Stimulated activated CD4-positive, alpha-beta T cell treated with anti-CD3 and anti-CD28 coated beads, Interleukin-15, amount 100 ng/mL, for 24 hours (primary cell): ENCODE data around the gene BICC1.

Experiments used
- DNase-seq: peaks from one replicate; pipeline ENCODE4 v3.0.0-alpha.2; 2020

Gene BICC1

GRCh38 chr10:58796242-58796641, 283.6 kb downstream of the BICC1 start:
- no peak for DNase-seq

DNA sequence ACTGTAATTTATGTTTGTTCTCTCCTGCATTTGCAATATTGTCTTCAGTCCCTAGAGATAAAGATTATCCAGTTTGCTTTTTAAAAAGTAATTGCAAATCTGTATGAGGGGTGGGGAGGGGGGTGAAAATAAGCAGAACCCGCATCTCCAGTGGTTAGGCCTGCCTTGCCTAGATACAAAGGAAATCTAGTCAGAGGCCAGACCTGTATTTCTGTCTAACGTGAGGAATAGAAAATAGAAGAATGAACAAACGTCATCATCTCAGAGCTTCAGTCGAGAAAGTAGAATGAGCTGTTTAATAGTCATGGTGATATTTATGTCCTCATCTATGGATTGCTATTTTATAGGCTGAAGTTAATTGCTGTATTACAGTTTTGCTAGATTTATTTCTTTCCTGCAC, 284.2 kb downstream of the BICC1 start:
- DNase-seq = no peak

GRCh38 chr10:58797356-58797755, 284.7 kb downstream of the BICC1 start:
- no peak for DNase-seq

- no peak for DNase-seq
Measured at GRCh38 chr10:58802047-58802446, 289.4 kb downstream of the BICC1 start.

DNA sequence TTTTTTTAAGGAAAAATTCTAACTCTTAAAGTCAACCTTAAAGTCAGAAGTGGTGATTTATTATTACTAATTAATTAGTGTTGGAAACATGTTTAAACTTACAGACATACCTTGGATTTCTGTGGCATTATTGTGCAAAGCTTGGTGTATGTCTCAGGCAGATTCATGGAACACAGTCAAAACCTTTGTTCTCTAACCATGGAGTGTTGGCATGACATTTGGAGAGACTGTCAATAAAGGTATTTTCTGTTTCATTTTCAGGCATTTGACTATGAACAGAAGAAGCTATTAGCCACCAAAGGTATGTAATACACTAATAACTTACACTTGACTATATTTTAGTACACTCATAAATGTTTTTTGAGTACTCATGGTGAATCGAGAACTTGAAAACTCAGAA, 293.7 kb downstream of the BICC1 start:
- no peak for DNase-seq

- DNase-seq = no peak
Measured at GRCh38 chr10:58806970-58807628, 294.4 kb downstream of the BICC1 start.

DNA sequence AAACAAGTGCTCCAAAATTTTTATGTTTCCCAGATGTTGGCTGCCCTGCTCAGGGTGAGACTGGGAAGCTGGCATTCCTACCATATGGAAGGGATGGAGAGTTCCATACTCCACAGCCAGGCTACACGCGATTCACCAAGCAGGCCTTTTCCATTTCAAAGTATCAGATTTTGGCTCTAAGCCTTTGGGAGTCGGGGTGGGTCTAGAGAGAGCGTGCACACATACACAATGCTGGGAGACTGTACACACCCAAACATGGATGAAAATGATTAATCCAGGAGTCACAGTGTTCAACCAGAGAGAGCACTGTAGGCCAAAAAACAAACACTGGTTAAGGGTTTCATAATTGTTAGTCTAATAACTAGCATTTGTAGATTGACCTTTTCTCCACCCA, 295.0 kb downstream of the BICC1 start:
- DNase-seq = no peak

DNA sequence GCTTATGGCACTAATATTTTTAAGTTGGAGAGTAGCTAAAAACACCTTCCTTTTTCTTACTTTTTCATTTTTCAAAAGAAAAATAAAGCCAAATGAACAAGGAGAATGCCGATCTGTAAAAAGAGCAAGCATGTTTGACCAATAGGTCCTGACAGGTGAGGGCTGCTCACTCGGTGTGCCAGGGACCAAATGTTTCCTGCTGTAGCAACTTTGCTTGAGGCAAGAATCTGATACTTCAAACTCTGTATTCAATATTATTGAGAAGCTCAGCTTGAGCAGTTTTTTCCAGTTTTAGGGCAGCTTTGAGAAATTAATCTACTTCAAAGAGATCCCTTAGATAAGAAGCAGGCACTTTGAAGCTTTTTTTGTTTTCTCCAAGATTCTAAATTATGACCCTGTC, 298.1 kb downstream of the BICC1 start:
- DNase-seq = no peak

DNA sequence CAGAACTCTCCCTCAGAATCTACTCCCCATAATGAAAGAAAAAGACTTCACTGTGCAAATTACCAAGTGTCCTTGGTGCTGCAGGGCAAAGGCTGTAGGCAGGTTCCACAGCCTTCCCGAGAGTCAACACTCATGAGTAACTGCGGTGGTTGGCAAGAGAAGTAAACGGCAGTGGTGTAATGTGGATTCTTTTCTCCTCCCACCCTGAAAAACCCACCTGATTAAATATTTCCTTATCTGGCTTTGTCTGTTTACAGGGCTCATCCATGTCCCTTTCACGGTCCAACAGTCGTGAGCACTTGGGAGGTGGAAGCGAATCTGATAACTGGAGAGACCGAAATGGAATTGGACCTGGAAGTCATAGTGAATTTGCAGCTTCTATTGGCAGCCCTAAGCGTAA, 300.9 kb downstream of the BICC1 start:
- no peak for DNase-seq

DNA sequence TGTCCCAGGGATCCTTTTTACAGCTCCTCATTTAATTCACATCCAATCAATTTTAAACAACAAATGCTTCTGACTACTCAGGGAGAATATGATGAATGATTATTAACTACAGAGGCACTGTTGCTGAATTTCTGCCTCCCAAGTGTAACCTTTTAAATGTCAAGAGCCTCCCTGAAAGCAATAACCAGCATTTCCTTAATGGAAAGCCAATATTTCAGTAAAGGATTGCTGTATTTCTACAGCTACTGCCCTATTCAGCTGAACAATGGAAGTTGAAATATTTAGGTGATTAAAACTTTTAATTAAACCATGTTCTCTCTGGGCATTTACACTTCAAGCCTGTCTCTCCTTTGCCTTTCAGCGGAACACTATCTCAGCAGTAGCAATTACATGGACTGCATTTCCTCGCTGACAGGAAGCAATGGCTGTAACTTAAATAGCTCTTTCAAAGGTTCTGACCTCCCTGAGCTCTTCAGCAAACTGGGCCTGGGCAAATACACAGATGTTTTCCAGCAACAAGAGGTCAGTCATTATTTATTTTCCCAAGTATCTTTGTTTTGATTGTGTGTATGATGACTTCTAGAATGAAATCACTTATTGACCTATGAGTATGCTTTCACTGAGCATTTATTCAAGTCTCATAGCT, 304.7 kb downstream of the BICC1 start:
- no peak for DNase-seq

DNA sequence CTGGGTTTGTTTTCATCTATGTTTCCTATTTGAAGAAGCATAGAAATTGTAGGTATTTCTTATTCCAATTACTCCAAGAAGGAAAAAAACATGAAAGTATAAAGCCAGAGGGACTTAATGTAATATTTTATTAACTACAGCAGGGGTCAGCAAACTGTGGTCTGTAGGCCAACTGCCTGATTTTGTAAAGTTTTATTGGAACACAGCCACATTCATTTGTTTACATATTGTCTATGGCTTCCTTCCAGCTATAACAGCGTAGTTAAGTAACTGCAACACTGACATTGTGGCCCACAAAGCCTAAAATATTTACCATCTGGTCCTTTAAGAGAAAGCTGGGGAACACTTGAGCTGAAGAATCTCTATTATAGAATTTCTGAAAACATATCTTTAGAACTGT, 306.2 kb downstream of the BICC1 start:
- DNase-seq = no peak

DNA sequence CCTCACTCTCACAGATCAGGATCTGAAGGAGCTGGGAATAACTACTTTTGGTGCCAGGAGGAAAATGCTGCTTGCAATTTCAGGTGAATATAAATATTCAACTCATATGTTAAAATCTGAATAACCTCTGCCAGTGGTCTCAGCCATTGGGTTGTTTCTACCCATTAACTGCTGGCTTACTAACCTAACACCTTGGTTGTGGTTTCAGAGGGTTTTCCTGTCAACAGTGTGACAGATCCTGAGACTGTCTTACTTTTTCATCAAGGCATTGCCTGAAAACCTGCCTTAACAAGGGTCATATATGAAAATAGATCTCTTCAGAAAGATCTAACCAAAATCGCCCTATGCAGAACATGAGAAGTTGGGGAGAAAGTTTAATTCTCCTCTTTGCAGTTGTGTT, 307.7 kb downstream of the BICC1 start:
- no peak for DNase-seq

GRCh38 chr10:58820861-58821751, 308.4 kb downstream of the BICC1 start:
- no peak for DNase-seq

- no peak for DNase-seq
Measured at GRCh38 chr10:58821752-58822056, 309.0 kb downstream of the BICC1 start.

DNA sequence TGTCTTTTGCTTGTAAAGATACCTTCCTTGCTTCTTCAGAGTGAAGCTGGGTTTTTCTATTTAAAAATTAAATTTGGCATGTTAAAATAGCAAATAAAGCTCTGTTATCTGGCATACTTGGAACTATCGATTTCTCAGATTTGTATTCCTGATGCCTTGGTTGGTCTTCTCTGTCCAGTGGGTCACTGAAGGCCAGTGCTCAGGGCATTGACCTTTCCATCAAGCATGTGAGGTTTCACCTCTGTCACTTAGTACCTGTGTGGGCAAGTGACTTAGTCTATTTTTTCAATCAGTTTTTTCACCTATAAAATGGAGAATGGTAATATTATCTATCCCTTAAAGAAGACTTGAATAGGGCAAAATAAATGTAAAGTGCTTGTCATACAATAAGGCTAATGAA, 311.3 kb downstream of the BICC1 start:
- DNase-seq = no peak

GRCh38 chr10:58824396-58824795, 311.7 kb downstream of the BICC1 start:
- DNase-seq = no peak

GRCh38 chr10:58826694-58827093, 314.0 kb downstream of the BICC1 start:
- DNase-seq = no peak

DNA sequence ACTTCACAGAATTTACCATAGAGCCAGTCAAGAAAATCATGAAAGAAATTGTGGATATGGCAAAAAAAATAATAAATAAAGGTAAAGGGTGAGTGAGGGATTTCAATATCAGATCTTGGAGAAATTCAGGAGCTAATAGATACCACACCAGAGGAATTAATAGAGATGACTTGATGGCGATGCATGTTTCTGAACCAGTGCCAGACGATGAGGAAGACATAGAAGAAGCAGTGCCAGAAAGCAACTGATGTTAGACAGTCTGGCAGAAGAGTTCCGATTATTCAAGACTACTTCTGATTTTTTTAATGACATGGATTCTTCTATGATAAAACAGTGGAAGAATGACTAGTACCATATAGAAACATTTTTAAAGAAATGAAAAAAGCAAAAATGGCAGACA, 314.7 kb downstream of the BICC1 start:
- no peak for DNase-seq

DNA sequence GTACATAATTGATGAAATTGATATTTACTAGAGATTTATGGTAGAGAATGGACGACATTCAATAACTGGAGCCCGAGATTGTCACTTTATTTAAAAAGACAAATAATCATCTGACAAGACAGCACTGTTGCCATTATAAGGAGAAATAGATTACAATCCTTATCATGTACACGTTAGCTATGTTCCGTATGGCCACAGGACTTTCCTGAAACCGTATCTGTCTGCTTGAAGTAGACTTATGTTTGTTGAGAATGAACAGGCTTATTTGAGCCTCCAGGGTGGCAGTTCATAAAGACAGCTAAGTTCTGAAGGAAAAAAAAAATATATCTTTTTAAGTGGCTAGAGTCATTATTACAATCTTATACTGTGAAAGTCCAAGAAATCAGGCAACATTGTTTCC, 317.2 kb downstream of the BICC1 start:
- no peak for DNase-seq

- no peak for DNase-seq
Measured at GRCh38 chr10:58830697-58831096, 318.0 kb downstream of the BICC1 start.

GRCh38 chr10:58833771-58834561, 321.3 kb downstream of the BICC1 start:
- no peak for DNase-seq

DNA sequence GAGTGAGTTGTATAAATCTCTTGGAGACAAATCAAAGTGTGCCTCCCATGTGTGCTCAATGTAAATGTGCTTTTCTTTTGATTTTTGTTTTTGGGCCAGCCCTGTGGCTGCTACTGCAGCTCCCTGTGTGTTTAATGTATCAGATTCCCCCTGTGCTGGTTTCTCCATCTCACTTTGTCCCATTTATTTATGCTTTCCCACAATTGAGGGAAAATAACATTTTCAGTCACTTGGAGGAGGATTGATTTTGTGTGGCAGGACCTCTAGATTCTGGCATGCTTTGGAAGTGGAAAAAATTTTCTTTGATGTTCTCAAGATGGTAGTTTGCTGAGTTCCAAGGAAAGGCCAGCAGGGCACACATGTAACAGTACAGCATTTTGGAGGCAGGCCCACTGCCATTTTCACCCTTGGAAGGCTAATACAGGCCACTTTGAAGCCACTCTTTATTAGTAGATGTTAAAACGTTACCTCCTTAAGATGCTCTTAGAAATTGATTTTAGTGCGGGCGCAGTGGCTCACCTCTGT, 323.6 kb downstream of the BICC1 start:
- no peak for DNase-seq

GRCh38 chr10:58836991-58837575, 324.4 kb downstream of the BICC1 start:
- DNase-seq = no peak
